HG02885 (cell line): ENCODE data around the gene HS6ST3.
A peak's percentile ranks its signal among the peaks of the same experiment; 100 is the strongest.

ENCODE experiments used
- ATAC-seq: cut with Tn5 transposase; IDR thresholded peaks from one replicate; pipeline ENCODE4 v1.9.1; 2021; ENCODE audit warnings: mild to moderate bottlenecking; ENCODE audit not compliant: unreplicated experiment, poor library complexity

The HS6ST3 gene

DNA sequence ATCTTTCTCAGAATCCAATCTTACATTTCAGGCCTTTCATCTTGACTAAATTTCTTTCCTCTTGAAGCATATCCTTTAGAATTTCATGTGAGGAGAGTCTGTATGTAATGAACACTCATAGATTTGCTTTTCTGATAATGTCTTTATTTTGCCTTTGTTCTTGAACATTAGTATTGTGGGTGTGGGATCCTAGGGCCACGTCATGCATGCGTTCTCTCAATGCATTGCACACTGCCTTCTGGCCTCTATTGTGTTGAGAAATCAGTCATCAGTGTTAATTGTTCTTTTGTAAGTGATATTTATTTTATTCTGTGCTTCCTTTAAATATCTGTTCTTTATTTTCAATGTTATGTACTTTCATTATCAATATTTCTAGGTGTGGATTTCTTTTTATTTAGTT is 539.4 kb downstream of the HS6ST3 start:
- ATAC-seq, result no peak

DNA sequence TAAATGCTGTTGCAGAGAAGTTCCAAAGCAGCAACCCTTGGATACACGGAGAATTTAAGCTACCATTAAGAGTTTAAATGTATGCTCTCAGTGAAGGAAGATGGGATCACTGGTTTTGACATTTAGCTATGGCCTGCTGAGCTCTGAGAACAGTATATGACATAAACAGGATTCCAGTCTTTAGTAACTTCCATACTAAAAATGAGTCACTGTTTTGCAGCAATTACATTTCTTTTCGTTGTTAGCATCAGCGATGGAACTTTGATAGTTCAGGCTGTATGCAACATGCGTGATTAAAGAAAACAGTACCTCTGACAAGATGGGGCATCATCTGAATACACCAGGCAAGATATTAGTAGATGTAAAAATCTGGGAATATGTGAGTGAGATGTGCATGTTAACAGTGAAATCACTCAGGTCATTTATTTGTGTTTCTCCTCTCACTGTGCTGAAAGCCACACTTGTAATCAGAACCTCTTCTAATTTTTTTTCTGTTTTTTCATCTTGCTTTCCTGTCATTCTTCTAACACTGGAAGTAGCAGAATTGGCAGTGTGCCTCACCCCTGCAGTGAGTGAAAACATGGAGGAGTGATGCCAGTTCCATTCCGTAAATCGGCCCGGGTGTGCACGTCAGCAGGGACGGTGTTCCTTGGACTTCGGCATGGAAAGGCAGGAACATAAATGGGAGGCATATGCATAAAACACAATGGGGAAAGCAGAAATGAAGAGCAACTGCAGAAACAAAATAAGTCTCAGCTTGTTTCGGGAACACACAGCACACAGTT is 542.8 kb downstream of the HS6ST3 start:
- no peak for ATAC-seq

- ATAC-seq, result no peak
Measured at GRCh38 chr13:96636001-96636709, 546.2 kb downstream of the HS6ST3 start.

GRCh38 chr13:96637039-96637438 is 547.1 kb downstream of the HS6ST3 start:
- no peak for ATAC-seq

GRCh38 chr13:96646101-96646500 is 556.2 kb downstream of the HS6ST3 start:
- ATAC-seq, result no peak

DNA sequence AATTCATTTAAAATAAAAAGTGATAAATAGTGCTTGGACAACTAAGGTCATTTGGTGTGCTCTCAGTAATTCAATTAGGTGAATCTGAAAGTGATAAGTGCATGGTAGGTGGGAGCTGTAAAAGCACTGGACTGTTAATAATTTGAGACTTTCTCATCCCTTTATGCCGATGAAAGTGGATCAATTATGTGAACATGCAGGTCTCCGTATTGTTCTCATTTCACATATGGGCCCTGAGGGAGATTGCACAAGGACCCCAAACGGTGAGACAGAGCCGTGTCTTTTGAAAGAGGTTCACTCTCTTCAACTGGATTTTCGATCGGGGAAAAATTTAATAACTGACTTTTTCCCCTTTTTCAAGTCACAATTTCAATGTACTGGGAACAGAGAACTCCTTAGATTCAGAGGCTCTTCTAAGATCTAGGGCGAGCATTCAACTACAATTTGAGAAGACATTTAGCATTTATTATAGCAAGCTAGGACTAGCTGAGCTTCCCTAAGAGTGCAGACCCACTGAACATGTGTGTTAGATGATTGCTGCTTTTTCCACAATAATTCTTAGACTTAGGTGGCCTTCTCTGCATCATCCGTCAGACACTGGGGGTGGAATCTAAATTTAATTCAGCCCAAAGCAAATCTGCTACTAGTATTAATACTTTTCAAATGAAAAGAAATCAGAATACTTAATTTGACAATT is 556.8 kb downstream of the HS6ST3 start:
- no peak for ATAC-seq

GRCh38 chr13:96650301-96650886 is 560.5 kb downstream of the HS6ST3 start:
- ATAC-seq, result peak; percentile 96

- no peak for ATAC-seq
Measured at GRCh38 chr13:96651598-96651997, 561.7 kb downstream of the HS6ST3 start.

- no peak for ATAC-seq
Measured at GRCh38 chr13:96652506-96652905, 562.6 kb downstream of the HS6ST3 start.

- no peak for ATAC-seq
Measured at GRCh38 chr13:96661612-96662011, 571.7 kb downstream of the HS6ST3 start.

DNA sequence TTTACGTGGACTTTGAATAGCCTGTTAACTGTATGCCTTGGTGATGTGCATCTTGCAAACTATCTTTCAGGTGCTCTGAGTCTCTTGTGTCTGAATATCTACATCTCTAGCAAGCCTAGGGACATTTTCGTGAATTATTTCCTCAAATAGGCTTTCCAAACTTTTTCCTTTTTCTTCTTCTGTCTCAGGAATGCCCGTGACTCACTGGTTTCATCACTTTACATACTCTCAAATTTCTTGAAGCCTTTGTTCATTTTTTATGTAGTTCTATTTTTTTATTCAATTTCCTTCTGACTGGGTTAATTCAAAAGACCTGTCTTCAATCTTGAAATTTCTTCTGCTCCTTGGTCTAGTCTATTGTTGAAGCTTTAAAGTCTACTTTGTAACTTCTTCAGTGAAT is 572.1 kb downstream of the HS6ST3 start:
- ATAC-seq, result no peak

GRCh38 chr13:96667294-96668018 is 577.5 kb downstream of the HS6ST3 start:
- no peak for ATAC-seq

GRCh38 chr13:96671073-96671472 is 581.2 kb downstream of the HS6ST3 start:
- ATAC-seq, result no peak

- no peak for ATAC-seq
Measured at GRCh38 chr13:96672016-96672415, 582.1 kb downstream of the HS6ST3 start.

DNA sequence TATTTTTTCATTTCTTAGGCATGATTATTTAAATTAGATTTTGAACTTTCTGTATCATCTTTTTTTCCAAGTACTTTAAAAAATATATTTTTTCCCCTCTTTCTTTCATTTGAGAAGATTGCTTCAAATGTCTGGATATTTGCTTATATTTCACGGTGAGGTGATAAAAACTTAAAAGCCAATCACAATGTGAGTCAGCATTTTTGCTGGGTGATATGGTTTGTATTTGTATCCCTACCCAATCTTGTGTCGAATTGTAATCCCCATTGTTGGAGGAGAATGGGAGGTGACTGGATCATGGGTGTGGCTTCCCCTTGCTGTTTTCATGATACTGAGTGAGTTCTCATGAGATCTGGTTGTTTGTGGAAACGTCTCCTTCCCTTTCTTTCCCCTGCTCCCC is 583.9 kb downstream of the HS6ST3 start:
- no peak for ATAC-seq

- ATAC-seq, result no peak
Measured at GRCh38 chr13:96677029-96677428, 587.1 kb downstream of the HS6ST3 start.

- no peak for ATAC-seq
Measured at GRCh38 chr13:96678801-96679200, 588.9 kb downstream of the HS6ST3 start.

DNA sequence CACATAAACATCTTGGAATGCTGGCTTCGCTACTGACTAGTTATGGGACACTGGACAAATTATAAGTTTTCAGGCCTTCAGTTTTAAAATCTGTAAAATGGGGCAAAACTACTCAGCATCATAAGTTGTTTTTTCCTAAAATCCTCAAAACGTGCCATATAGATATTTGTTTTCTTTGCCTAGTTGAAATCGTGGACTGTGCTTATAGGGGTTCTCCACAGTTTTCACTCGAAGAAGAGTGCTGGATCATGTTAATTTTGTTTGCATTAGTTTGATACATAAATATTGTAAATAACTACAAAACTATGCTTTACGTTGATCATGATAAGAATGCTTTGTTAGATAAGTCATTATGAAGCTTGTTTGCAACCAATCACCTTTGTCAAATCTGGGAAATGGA is 591.0 kb downstream of the HS6ST3 start:
- no peak for ATAC-seq

GRCh38 chr13:96681766-96682165 is 591.9 kb downstream of the HS6ST3 start:
- ATAC-seq, result no peak

DNA sequence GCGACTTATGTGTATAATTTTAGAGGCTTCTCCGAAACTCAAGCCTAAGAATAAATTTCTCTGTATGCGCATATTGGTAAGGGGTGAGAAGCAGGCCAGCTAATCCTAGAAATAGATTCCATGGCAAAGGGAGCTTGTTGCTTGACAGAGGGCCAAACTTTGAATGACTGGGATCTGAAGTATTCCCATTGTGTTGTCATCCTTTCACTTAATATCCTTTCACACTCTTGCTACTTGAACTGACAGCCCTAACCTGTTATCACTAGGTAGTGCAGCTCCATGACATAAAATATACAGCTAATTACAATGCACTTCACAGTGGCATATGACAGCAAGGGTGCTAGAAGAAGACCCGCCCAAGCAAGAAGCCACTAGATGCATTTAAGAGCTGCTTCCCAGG is 594.6 kb downstream of the HS6ST3 start:
- ATAC-seq, result no peak
